ENCODE data around the gene INSYN2A.
A peak's percentile ranks its signal among the peaks of the same experiment; 100 is the strongest.

Gene INSYN2A, protein sequence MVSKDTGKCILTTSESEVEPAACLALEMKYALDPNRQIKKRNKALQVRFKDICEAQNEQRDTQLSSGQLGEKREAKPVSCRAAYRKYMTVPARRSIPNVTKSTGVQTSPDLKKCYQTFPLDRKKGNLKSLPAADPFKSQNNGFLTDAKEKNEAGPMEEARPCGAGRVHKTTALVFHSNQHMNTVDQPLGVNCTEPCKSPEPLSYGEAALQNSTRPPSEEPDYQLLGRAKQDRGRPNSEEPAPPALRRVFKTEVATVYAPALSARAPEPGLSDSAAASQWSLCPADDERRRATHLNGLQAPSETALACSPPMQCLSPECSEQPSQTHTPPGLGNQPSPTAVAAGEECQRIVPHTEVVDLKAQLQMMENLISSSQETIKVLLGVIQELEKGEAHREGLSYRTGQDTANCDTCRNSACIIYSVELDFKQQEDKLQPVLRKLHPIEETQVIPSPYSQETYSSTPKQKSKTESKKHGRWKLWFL

DNA sequence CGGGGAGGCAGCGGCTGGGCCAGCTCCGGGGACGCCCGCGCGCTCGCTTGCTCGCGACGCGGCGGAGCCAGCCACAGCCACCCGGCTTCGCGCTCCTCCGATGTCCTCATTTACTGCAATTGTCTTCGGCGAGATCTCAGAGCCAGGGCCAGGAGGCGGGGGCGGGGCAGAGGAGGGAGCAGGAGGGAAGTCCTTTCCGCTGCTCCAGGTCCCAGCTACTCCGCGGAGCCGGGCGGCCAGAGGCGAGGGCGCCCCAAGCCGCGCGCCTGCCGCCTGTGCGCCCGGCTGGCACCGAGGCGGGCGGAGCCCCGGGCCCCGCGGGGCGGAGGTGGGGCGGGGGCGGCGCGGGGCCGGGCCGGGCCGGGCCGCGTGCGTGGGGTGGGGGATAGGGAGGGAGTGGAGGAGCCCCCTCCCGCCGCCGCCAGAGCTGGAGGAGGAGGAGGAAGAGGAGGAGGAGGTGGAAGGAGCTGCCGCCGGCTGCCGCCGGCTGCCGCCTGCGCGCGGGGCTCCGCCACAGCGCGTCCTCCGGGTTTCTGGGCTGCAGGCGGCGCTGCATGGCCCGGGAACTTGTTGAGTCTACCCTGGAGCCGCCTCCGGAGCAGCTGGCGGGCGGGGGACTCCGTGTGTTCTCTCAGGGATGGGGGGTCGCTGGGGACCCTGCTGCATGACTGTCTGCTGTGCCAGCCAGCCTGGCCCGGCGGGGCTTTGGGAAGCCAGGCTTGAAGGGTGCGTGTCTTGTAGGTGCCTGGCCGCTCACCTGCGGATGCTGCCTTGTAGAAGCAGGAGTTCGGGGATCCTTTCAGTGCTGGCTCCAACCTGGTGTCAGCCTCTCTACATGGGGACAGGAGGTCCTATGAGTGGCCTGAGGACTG is at the start of gene INSYN2A:
Gene INSYN2A, minus strand, starts transcription at position 310 of the 872 bp plus-strand sequence. CDS start 20,196 bp downstream, outside the sequence.
- peak in 1 of 2 experiments; percentile 18 for DNase-seq

DNA sequence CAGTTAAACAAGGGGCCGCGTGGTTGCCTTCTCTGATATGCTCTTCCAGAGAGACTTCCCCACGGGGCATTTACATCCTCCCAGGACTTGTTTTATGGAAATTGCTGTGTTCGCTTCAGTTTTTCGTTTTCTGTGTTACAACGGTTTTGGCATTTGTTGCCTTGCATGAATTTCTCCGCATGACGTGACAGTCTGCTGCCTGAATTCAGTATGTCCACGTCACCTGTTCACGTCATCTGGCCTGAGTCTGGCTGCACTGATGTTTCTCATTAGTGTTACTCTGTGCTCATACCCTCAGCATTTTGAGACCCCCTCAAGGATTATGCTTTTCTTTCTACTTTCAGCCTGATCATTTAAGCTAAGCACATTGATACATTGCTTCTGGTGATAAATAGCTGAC is 49.1 kb upstream of the INSYN2A start:
- no peak for DNase-seq

DNA sequence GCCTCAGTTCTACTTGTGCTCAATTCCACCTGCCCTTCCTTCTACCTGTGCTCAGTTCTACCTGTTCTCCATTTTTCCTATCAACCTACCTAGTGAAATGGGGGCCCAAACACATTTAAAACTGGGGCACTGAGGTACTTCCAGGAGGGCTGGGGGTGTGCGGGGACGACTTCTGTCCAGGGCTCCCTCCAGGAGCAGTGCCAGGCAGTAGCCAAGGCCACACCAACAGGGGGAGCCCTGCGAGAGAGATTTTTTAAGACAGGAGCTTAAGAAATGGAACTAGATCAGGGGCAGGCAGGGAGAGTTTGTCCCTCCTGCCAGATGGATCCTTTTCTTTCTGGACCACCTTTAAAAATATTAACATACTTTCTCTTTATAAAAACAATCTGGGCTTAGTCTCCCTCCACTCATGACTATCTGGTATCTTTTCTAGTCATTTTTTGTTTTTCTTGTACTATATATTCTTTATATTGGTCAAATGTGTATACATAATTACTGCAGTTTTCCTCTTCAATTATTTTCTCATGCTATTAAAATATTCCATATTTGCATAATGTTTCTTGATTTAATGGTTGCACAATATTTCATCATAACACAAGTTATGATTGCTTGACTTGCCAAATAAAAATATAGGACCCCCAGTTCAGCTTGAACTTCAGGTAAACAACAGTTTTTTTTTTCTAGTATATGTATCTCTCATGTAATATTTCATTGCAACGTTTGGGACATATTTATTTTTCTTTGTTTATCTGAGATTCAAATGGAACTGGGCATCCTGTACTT is 47.3 kb upstream of the INSYN2A start:
- peak; percentile 41 to 44 for DNase-seq

DNA sequence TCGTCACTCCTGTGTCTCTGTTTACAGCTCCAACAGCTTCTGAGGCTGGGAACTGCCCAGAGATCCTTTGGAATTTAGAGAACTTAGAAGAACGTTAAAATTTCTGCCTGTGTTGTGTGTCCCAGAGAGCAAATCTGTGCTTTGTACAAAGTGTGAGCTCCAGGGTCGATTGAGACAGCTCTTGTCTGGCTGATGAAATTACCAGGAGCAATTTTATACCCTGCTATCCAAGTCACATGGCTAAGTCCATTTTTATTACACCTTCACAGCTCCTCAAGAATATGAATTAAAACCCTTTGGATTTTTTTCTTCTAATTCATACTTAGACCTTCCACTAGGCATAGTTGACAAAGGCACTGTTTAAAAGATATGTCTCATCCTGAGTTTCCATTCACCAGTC is 46.5 kb upstream of the INSYN2A start:
- no peak for DNase-seq

DNA sequence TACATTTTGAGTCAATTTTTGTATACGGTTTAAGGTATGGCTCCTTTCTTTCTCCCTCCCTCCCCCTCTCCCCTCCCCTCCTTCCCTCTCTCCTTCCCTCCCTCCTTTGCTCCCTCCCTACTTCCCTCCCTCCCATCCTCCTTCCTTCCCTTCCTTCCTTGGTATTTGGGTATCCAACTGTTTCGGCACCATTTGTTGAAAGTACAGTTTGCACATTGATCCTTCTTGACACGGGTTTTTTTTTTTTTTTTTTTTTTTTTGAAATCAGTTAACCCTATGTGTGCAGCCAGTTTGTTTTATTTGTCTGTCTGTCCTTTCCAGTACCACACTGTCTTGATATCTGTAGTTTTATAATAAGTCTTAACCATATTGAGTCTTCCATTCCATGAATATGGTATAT is 39.9 kb upstream of the INSYN2A start:
- no peak for DNase-seq

DNA sequence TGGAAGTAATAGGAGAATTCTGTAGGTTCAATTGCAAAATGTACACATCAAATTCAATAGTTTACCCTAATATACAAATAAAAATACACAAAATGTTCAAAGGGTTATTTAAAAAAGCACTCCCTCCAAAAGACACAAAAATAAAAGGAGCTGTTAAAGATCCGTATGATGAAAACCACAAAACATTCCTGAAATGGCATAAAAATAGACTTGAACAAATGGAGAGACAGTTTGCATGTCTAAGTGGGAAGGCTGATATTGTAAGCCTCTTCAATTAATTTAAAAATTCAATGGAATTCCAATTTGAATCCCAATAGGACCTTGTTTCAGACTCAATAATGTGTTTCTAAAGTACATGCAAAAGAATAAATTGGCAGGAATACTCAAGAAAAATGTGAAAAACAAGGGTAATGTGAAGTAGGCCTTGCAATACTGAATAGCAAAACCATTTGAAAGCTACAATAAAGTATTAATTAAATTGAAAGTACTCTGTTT is 38.0 kb upstream of the INSYN2A start:
- no peak for DNase-seq

DNA sequence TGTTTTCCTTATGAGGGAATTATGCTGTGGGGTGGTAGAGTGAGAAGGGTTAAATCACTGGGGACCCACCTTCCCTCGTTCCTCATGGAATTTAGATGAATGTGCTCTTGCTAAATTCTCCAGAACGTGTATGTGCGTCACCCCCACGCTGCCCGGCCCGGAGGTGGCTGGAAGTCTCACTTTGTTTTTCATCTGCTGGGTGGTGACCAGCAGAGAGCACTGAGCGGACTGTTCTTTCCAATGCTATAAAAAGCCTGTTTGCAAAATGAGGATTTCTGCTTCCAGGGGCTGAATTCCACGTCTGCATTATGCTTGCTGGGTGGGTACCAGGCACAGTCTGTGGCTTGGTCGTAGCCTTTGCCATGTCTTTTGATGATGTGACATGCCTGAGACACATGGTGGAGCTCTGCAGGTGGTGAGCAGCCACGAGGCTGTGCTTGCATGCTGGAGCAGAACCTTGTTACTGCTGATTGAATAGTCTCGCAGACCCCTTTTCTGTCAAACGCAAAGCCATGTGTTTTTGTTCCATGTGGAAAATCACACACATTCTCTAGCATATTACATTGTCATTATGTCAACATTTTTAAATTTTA is 31.9 kb upstream of the INSYN2A start:
- no peak for DNase-seq

DNA sequence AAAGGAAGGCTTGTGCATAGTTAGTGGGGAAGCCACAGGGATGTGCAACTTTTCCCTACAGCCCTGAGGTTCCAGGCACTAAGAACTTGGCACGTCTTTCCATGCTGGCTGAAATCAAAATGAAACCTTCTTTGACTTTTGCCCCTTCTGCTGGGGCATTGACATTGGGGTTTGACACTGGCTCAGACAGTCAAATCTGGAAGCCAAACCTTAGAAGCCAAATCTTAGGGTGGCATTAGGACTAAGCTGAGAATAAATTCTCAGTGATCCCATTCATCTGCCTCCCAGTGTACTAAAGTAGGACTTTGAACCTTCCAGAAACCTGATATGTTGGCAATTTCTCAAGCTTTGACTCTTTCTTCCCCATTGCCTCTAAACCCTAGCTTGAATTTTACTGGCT is 31.3 kb upstream of the INSYN2A start:
- no peak for DNase-seq

DNA sequence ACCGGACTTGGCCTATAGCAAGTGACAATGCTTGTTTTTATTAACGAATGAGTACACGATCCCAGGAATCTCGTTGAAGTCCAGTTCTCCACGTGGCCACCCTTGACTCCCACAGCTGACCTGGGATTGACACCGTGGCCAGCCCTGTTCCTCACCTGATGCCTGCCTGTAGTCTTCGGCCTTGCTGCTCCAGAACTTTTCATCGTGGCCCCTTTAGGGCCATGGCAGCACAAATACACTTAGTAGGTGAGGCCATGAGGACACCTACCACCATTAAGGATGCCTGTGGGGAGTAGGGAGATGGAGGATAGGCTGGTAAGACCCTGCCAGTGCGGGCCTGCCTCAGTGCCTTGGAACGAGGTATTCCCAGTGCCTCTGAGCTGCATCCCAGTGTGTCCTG is 30.6 kb upstream of the INSYN2A start:
- DNase-seq, result no peak

DNA sequence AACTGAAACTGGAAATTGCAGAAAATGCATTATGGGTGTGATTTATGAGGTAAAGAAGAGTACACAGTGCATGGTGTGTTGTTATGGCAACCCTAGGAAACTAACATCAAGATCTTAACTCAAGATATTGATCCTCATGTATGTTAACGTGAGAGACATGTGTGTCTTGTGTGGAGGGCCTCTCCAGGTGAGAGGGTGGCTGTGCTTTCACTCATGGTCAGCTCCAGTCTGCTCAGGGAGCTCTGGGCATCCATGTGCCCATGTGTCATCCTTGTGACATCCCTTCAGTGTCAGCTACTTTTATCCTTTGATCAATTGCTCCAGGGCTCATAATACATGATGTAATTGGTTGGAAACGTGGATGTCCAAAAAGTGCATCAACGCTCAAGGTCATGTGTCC is 24.9 kb upstream of the INSYN2A start:
- DNase-seq, result no peak

DNA sequence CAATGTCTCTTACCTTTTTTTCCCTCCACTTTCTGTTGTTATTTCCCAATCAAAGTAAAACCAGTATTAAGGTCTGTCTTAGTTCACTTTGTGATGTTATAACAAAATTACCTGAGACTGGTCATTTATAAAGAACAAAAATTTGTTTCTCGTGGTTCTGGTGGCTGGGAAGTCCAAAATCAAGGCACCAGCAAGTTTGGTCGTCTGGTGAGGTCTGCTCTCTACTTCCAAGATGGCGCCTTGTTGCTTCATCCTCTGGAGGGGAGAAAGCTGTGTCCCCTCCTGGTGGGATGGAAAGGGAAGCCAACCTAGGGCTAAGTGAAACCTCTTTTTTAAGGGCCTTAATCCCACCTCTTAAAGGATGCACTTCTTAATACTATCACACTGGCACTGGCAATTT is 22.3 kb upstream of the INSYN2A start:
- DNase-seq, result no peak

DNA sequence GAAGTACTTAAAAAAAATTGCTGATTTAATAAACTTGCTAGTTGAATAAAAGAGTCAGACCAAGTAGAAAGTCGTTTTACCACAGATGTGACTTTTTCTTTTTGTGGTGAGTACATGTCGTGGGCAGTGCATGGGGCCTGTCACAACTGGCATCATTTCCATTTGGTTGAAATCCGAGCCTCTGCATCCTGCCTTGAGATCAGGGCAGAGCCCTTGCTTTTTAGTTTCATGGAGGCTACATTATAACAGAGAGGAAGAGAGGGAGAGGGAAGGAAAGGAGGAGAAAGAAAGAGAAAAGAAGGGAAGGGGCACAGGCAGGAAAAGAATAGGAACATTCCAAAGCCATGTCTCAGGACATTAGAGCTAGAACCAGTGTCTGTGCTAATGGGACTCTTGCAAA is 20.4 kb upstream of the INSYN2A start:
- DNase-seq, result no peak

DNA sequence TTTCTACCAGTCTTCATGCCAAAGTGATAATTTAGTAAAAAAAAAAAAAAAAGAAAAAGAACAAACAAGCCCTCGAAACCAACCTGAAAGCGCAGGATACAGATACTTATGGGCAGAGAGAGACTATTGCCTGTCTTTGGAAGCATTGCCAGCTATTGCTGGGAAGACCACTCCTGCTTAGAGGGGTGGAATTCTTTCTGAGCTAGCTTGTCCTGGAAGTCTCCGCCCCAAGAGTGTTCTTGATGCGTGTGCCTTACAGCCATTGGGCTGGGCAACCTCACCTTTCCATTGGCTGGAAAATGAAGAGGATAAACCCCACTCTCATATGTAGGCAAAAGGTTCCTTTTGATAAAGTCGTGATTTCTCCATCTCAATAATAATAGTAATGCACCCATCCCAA is 19.9 kb upstream of the INSYN2A start:
- DNase-seq, result no peak

DNA sequence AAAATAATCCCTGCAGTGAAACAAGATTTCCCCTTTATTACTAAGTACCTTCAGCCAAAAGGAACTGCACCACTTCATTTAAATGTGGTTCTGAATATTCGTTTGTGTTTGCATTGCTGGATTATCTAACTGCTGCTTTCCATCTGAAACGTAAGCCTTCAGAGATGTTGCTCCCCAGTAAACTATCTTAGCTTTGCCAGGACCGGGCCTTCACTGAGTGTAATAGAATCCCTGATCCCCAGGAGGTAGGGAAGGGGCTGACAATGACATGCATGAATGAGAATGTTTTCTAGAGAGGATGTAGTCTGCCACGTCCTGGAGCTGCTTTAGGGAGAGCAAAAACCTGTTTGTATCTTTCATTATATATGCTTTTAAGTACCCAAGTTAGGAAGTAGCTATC is 19.5 kb upstream of the INSYN2A start:
- DNase-seq, result no peak

DNA sequence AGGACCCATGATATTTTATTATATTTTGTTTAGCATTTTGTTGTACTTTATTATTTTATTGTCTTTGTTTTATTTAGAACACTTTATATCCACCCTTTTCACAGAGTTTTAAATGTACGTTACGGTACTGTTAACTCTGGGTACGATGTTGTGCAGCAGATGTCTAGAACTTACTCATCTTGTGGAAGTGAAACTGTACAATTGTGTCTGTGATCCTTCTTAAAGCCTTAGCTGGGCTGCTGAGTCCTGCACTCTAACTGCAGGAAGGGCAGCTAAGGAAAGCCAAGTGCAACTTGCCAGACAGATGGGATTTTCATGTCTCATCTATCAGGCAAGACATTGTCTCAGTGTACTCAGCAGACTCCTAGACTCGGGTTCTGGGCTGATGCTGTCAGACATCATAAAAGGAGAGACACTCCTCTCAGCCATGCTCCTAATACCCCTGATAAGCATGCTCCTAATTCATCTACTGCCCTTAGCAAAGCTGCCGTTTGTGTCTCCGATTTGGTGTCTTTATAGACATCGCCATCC is 14.6 kb upstream of the INSYN2A start:
- DNase-seq, result no peak

DNA sequence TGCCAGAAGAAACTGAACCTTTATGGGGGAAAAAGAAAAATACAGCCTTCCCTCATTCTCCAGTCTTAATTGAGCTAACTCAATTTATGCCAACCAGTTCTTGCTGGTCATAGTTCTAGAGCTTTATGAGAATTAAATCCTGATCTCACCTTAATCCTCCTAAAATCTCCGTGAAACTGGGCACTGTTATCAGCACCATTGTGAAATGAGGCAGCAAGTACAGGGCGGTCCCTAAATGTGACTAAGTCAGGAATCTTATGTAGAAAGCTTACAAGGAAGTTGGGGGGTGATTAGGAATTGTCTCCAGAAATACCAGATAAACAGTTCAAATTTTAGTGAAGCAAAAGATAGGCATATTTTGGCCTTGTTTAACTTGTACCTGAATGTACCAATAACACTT is 10.7 kb upstream of the INSYN2A start:
- DNase-seq, result no peak

DNA sequence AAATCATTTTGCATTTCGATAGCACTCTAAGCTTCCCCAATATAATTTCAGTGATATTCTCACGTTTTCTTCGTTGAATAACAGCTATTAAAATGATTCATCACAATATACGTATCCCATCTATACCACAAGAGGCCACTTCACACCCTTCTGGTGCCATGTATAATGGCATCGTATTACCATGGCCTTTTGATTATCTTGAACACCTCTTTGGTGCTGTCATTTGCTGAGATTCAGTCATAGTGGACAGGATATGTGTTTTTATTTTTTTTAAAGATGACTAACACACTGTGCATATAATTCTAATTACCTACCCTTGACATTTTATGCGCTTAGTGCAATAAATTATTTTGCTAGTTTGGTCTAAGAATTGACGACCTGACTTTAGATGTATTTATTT is 6.7 kb upstream of the INSYN2A start:
- DNase-seq, result no peak

DNA sequence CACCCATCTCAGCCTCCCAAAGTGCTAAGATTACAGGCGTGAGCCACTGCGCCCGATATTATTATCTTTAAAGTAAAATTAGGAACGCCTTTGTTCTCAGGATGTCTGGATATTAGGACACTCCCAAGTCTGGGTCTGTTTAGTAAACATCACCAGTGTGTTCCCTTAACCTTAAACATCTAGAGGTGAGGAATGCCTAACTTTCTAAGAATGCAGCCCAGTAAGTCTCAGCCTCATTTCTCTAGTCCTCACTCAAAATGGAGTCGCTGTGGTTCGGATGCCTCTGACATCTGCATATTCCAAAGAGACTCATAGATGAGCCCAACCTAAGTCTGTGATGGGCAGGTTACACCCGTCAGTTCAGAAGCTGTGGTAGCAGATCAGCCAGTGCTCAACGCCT is 4.3 kb upstream of the INSYN2A start:
- DNase-seq, result no peak

DNA sequence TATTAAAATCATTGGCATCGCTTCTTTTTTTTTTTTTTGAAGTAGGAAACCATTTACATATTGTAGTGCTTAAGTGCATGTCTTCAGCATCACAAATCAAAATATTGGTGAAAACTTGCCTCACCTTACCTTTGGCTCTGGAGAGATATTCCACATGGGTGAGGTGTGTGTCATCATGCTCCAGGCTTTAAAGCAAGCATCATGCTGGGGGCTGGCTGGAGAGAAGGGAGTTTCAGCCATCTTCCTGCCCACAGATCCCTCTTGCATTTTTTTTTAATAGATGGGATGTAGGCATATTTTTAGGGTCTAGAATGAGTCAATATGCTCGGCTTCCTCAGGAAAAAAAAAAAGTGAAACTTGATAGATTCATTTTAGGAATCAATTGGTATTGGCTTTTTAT is 2.3 kb upstream of the INSYN2A start:
- DNase-seq, result no peak

DNA sequence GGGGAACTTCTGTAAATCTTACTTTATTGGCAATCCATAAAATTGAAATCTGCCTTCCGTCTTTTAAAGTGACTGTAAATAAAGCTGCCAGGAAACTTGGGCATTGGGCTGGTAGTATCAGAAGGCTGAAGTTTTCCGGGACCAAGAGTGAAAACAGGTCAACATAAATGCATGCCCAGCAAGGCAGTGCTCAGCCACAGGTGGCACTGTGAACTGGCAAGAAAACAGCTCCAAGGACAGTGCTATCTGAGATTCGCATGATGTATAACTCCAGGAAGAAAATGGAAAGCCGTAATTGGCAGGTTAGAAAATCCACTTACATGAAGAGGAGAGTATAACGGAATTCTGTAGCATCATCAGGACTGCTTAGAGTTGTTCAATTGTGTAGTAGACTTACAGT is 1.9 kb upstream of the INSYN2A start:
- no peak for DNase-seq

DNA sequence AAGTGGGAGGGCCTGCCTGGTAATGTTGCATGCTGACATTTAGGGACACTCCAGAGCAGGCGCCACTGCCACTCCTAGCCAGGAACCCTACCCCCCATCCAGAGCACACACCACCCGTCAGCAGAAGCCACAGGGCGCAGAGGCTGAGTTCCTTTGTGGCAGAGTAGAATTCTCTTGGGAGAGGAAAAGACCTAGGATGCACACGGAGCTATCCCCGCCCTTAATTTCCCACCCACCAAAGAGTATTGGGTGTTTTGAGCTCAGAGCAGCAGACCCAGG is 702 bp upstream of the INSYN2A start:
- no peak for DNase-seq

DNA sequence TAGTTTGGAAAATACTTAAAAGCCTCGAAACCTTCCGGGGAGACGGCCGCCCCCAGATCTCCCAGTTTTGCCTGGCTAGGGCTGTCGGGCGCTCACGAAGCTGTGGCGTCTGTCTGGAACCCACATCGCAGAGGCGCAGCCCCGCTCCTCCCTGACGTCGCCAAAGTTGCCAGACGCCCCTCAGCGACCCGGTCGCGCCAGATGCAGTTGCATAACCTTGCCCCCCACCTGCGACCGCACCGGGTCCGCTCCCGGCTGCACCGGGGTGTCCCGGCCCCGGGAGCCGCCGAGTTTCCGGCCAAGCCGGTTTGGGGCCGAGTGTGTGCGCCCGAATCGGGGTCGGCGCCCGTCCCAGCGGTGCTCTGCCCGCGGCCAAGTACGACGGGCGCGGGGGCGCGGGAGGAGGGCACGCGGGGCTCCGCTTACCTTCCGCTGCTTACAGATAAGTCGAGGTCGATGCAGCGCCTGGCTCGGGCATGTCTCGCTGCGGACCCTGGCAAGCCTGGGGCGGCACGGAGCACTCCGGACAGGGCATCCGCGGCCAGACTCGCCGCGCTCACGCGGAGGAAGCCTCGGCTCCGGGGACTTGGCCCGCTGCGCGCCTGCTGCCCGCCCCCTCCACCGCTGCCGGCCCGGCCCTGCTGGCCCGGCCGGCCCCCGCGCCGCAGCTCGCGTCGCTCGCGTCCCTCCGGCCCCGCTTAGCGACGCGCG is 665 bp downstream of the INSYN2A start:
- peak in 1 of 2 experiments; percentile 15 for DNase-seq

Measured in activated T-cell treated with anti-CD3 and anti-CD28 coated beads, Interleukin-2, amount 50 U/mL, for 48 hours (primary cell).